Heart left ventricle (tissue), 13 donors: ENCODE results near the gene NKD1.

ENCODE experiments used
- CTCF ChIP-seq, 12 donors: fragments of 200-600 bp; sonication (generic) in 4 of 12; IDR thresholded peaks; one replicate each; pipeline versions ENCODE4 v1.5.0 to v1.8.0; 2018 to 2022; ENCODE audit warnings: antibody characterized with exemption in 12 of 12, mild to moderate bottlenecking in 5 of 12
- POLR2A ChIP-seq, 2 donors: fragments of 450-650 bp; IDR thresholded peaks; one replicate each; pipeline ENCODE4 v1.6.1; 2017; ENCODE audit warnings: antibody characterized with exemption in 2 of 2, mild to moderate bottlenecking in 2 of 2, moderate library complexity in 2 of 2
- donor health status: ischemic (EF 13 %, LVEDD 7.1; RV severe dilation, severe dysfunction).
- donor health status: DM: no; HTN: yes; CAD: no.
- donor health status: DM: no; HTN: no; CAD: no.
- donor health status: ischemic (EF 25% LVEDD 6.9; RV normal size, moderate dysfunction).
- donor health status: ischemic (EF 25% LVEDD 5.7; RV mildly dilated, moderate dysfunction).
- donor health status: ischemic (EF 35%, LVEDD 5.7; RV mildly dilated, moderate dysfunction).
- donor health status: nonischemic (EF 11% LVEDD 7.7; RV severe dilation, severe dysfunction).
- donor health status: DM: yes; HTN: yes; CAD: no.
- donor health status: PGD.
- donor health status: ischemic (EF 29% LVEDD 5.4; RV normal size, mild dysfunction).
- donor health status: nonischemic (EF 23%, LVEDD 6.1; RV moderate dilation, normal function).

DNA sequence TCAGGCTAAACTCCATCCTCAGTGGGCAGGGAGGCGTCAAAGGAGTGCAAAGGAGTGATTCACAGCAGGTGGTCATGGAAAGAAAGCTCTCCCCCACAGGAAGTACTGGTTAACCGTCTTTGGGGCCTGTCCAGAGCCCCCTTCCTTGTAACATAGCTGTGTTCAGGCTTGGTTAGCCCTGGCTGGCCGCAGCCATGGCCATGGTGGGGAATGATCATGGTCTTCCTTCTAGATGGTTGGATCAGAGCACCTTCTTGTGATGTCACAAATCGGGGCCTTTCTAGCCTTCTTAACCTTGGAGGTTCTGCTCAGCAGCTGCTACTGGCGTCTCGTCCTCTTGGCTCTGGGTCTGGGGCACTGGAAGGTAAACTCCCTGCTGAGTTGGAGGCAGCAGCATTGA is 15.8 kb downstream of the NKD1 start:
- TF ChIP-seq CTCF (IDR thresholded peaks at IDR 0.05): no peak
- TF ChIP-seq POLR2A (IDR thresholded peaks at IDR 0.05): no peak
